NCI-H524 (cell line): ENCODE data around the gene PHYHD1.
A peak's percentile ranks its signal among the peaks of the same experiment; 100 is the strongest.
"Not testable (repeated sequence)": the region's sequence is repeated elsewhere in the genome, so short reads cannot be mapped to it uniquely, and the experiment has no call there.

Source experiments
- DNase-seq, 2 experiments: peaks; one replicate each; lab custom pipeline; 2025; lab: John Stamatoyannopoulos, UW

Gene PHYHD1

GRCh38 chr9:128921881-128922763 is 1.3 kb downstream of the PHYHD1 start:
- DNase-seq, result peak; percentile 83 to 88

- peak in 1 of 2 experiments; percentile 10 for DNase-seq
Observed at GRCh38 chr9:128923493-128923883, 2.7 kb downstream of the PHYHD1 start.

- DNase-seq, result peak; percentile 24 to 62
Observed at GRCh38 chr9:128927731-128928411, 7.1 kb downstream of the PHYHD1 start.

- DNase-seq, result no peak
Observed at GRCh38 chr9:128928624-128929023, 7.8 kb downstream of the PHYHD1 start.

- no peak for DNase-seq
Observed at GRCh38 chr9:128929560-128929959, 8.8 kb downstream of the PHYHD1 start.

GRCh38 chr9:128933731-128934130 is 12.9 kb downstream of the PHYHD1 start:
- DNase-seq, result no peak

- no peak for DNase-seq
Observed at GRCh38 chr9:128936171-128936865, 15.5 kb downstream of the PHYHD1 start.

GRCh38 chr9:128937310-128938165 is 16.8 kb downstream of the PHYHD1 start:
- no peak for DNase-seq

GRCh38 chr9:128940271-128940921 is 19.6 kb downstream of the PHYHD1 start:
- no peak for DNase-seq

- no peak for DNase-seq
Observed at GRCh38 chr9:128940946-128941755, 20.4 kb downstream of the PHYHD1 start.

GRCh38 chr9:128943832-128944620 is 23.2 kb downstream of the PHYHD1 start:
- no peak for DNase-seq

- not testable (repeated sequence) for DNase-seq
Observed at GRCh38 chr9:128944966-128945365, 24.2 kb downstream of the PHYHD1 start.

GRCh38 chr9:128945798-128946501 is 25.2 kb downstream of the PHYHD1 start:
- DNase-seq, result no peak

GRCh38 chr9:128946571-128947276 is 25.9 kb downstream of the PHYHD1 start:
- DNase-seq, result no peak

- no peak for DNase-seq
Observed at GRCh38 chr9:128947277-128947526, 26.4 kb downstream of the PHYHD1 start.

GRCh38 chr9:128947527-128948301 is 26.9 kb downstream of the PHYHD1 start, which contains the start of the genes DOLK and NUP188:
DOLK (minus strand) TSS chr9:128947603; CDS start chr9:128947303, 300 bp downstream.
NUP188 (plus strand) TSS chr9:128947699; CDS start chr9:128947720, 21 bp downstream.
- peak; percentile 78 to 91 for DNase-seq

- not testable (repeated sequence) for DNase-seq
Observed at GRCh38 chr9:128961403-128961802, 40.6 kb downstream of the PHYHD1 start.
